IMR-90 (cell line): ENCODE data around the gene SUGT1. TPM values are rescaled to one million over a fixed set of nuclear protein-coding genes. Genes with fewer than 3 reads are reported as not detected.

Source experiments
- ATAC-seq: fragments of 200-7000 bp; cut with Tn5 transposase; 2 replicates; pipeline ENCODE4 v1.9.1; 2020; ENCODE audit warnings: low read depth, mild to moderate bottlenecking, moderate library complexity
- BruUV-seq: library from RNA; stranded (reverse); fragments of 400-500 nt; replicated peaks from 2 replicates; lab custom pipeline; 2021; lab: Mats Ljungman, UMichigan
- CTCF ChIA-PET: fragments of 300-600 bp; formaldehyde crosslinking; extraction: SDS; loops from one replicate; lab custom pipeline; 2021; ENCODE audit warnings: antibody characterized with exemption; lab: Yijun Ruan, JAX
- POLR2A ChIA-PET: fragments of 300-600 bp; sonication (Branson Sonifier 250); formaldehyde crosslinking; loops from one replicate; lab custom pipeline; 2022; ENCODE audit warnings: antibody characterized with exemption; ENCODE audit not compliant: unreplicated experiment; lab: Charles Lee
- DNase-seq: peaks from one replicate; pipeline ENCODE4 v3.0.0; 2013
- H2AFZ ChIP-seq: replicated peaks from 2 replicates; pipeline ENCODE3; 2013; ENCODE audit warnings: low read length, mild to moderate bottlenecking; ENCODE audit not compliant: poor library complexity
- H2AK5ac ChIP-seq: 2 replicates; pipeline ENCODE4 v1.6.1; 2013; ENCODE audit warnings: low read depth, low read length, inconsistent platforms
- H2AK9ac ChIP-seq: replicated peaks from 2 replicates; pipeline ENCODE3; 2013; ENCODE audit warnings: mild to moderate bottlenecking, low read depth, low read length, moderate library complexity; ENCODE audit not compliant: poor library complexity
- H2BK120ac ChIP-seq: 2 replicates; pipeline ENCODE4 v1.6.1; 2013; ENCODE audit warnings: low read depth, low read length, inconsistent platforms
- H2BK15ac ChIP-seq: 3 replicates; pipeline ENCODE4 v1.6.1; 2013; ENCODE audit warnings: low read depth, low read length, inconsistent platforms
- H2BK20ac ChIP-seq: 2 replicates; pipeline ENCODE4 v1.6.1; 2013; ENCODE audit warnings: low read depth, mild to moderate bottlenecking, inconsistent platforms, low read length, moderate library complexity
- H2BK5ac ChIP-seq: 2 replicates; pipeline ENCODE4 v1.6.1; 2013; ENCODE audit warnings: mild to moderate bottlenecking, low read depth, low read length, inconsistent platforms; ENCODE audit not compliant: poor library complexity, severe bottlenecking
- H3K14ac ChIP-seq: replicated peaks from 2 replicates; pipeline ENCODE4 v1.6.1; 2013; ENCODE audit warnings: low read depth, low read length, inconsistent platforms
- H3K18ac ChIP-seq: 2 replicates; pipeline ENCODE4 v1.6.1; 2013; ENCODE audit warnings: low read depth, low read length, control low read depth
- H3K23ac ChIP-seq: 2 replicates; pipeline ENCODE4 v1.6.1; 2013; ENCODE audit warnings: low read depth, low read length, inconsistent platforms
- H3K27ac ChIP-seq: 2 replicates; pipeline ENCODE4 v1.5.1; 2013; ENCODE audit warnings: mild to moderate bottlenecking, control low read depth, low read length; ENCODE audit not compliant: insufficient read depth
- H3K27me3 ChIP-seq: 2 replicates; pipeline ENCODE4 v1.6.1; 2013; ENCODE audit warnings: low read length; ENCODE audit not compliant: control insufficient read depth, insufficient read depth
- H3K36me3 ChIP-seq: 2 replicates; pipeline ENCODE4 v1.6.1; 2013; ENCODE audit warnings: low read length, mixed read lengths; ENCODE audit not compliant: control insufficient read depth, insufficient read depth
- H3K4ac ChIP-seq: 2 replicates; pipeline ENCODE4 v1.6.1; 2013; ENCODE audit warnings: low read depth, low read length, inconsistent platforms
- H3K4me1 ChIP-seq: 2 replicates; pipeline ENCODE4 v1.6.1; 2013; ENCODE audit warnings: low read length, mixed read lengths; ENCODE audit not compliant: control insufficient read depth, insufficient read depth
- H3K4me2 ChIP-seq: 2 replicates; pipeline ENCODE4 v1.6.1; 2013; ENCODE audit warnings: low read depth, mild to moderate bottlenecking, control low read depth, low read length, moderate library complexity
- H3K4me3 ChIP-seq: 2 replicates; pipeline ENCODE4 v1.5.1; 2013; ENCODE audit warnings: low read depth, mild to moderate bottlenecking, control low read depth, low read length, moderate library complexity; ENCODE audit not compliant: insufficient read depth
- H3K56ac ChIP-seq: 2 replicates; pipeline ENCODE4 v1.6.1; 2013; ENCODE audit warnings: low read length, inconsistent platforms; ENCODE audit not compliant: insufficient read depth; ENCODE audit errors: extremely low read depth
- H3K79me1 ChIP-seq, 2 experiments: 2 replicates each; pipeline ENCODE4 v1.6.1; 2013; ENCODE audit warnings: low read length in 2 of 2, inconsistent platforms in 1 of 2, low read depth in 1 of 2
- H3K9ac ChIP-seq: 2 replicates; pipeline ENCODE4 v1.6.1; 2013; ENCODE audit warnings: low read depth, low read length, control low read depth
- H3K9me1 ChIP-seq: 2 replicates; pipeline ENCODE4 v1.6.1; 2013; ENCODE audit warnings: low read length, inconsistent platforms; ENCODE audit not compliant: insufficient read depth
- H3K9me3 ChIP-seq: 2 replicates; pipeline ENCODE4 v1.6.1; 2013; ENCODE audit warnings: low read length; ENCODE audit not compliant: control insufficient read depth, insufficient read depth
- H4K20me1 ChIP-seq: 2 replicates; pipeline ENCODE4 v1.6.1; 2013; ENCODE audit warnings: low read length, inconsistent platforms; ENCODE audit not compliant: insufficient read depth
- H4K5ac ChIP-seq: 2 replicates; pipeline ENCODE4 v1.6.1; 2013; ENCODE audit warnings: mild to moderate bottlenecking, low read depth, low read length, control low read depth
- H4K8ac ChIP-seq, 2 experiments: 2 replicates each; pipeline ENCODE4 v1.6.1; 2013; ENCODE audit warnings: low read depth in 2 of 2, low read length in 2 of 2, control low read depth in 1 of 2, inconsistent platforms in 1 of 2
- H4K91ac ChIP-seq: 2 replicates; pipeline ENCODE4 v1.6.1; 2013; ENCODE audit warnings: low read depth, low read length, inconsistent platforms; ENCODE audit not compliant: insufficient read depth
- CEBPB ChIP-seq: IDR thresholded peaks from 2 replicates; pipeline ENCODE4 v1.6.1; 2012; ENCODE audit warnings: low read depth, low read length, improper control_type of control experiment
- CHD1 ChIP-seq: IDR thresholded peaks from 2 replicates; pipeline ENCODE4 v1.6.1; 2012; ENCODE audit warnings: low read depth, low read length, improper control_type of control experiment
- MAFK ChIP-seq: IDR thresholded peaks from 2 replicates; pipeline ENCODE4 v1.6.1; 2012; ENCODE audit warnings: low read depth, low read length, improper control_type of control experiment
- MXI1 ChIP-seq: IDR thresholded peaks from 2 replicates; pipeline ENCODE4 v1.6.1; 2012; ENCODE audit warnings: low read depth, mild to moderate bottlenecking, low read length, moderate library complexity, borderline replicate concordance
- POLR2A ChIP-seq: IDR thresholded peaks from 2 replicates; pipeline ENCODE4 v1.6.1; 2012; ENCODE audit warnings: mild to moderate bottlenecking, low read depth, low read length
- RAD21 ChIP-seq: IDR thresholded peaks from 2 replicates; pipeline ENCODE4 v1.6.1; 2012; ENCODE audit warnings: low read length, improper control_type of control experiment
- RFX5 ChIP-seq: IDR thresholded peaks from 2 replicates; pipeline ENCODE4 v1.8.0; 2012; ENCODE audit warnings: low read depth, mild to moderate bottlenecking, low read length, moderate library complexity
- dilution Hi-C: fragments of 300-500 bp; cut with HindIII; formaldehyde crosslinking; loops from one replicate; pipeline ENCODE4 v1.14.3; 2018; ENCODE audit warnings: low sequenced_read_pairs; ENCODE audit not compliant: unreplicated experiment
- in situ Hi-C: fragments of 300-500 bp; cut with MboI; formaldehyde crosslinking; loops from 3 replicates; pipeline ENCODE4 v1.14.3; 2019; ENCODE audit warnings: low sequenced_read_pairs, inconsistent platforms, mixed read lengths
- intact Hi-C: fragments of 100-400 bp; cut with micrococcal nuclease; formaldehyde crosslinking; loops from 2 replicates; pipeline ENCODE4 v1.10.0; 2022
- polyA plus RNA-seq, 3 experiments: library from polyadenylated mRNA; depleted of rRNA; stranded (reverse); fragments of >200 nt; gene quantifications; 2 replicates each; pipeline ENCODE4 v1.2.3, GENCODE V29; 2012; ENCODE audit warnings: low replicate concordance in 1 of 3
- total RNA-seq: library from RNA; depleted of rRNA; stranded (reverse); fragments of >200 nt; gene quantifications from 2 replicates; pipeline ENCODE4 v1.2.3, GENCODE V29; 2012

SUGT1 gene
- total and polyA plus RNA-seq, 2 of the 4 experiments (the other 2 are of a cell fraction) = 21.5 to 24.6 TPM

GRCh38 chr13:52737451-52737850 is 84.8 kb downstream of the SUGT1 start:
- ChIA-PET CTCF (no interaction called here), POLR2A (no interaction called here)
- Histone ChIP-seq H2BK15ac (no peak overlapping the region), H3K27me3 (peaks cover 28% of the 10 kb centered on the region), H3K9ac (no peak overlapping the region), H4K91ac (no peak overlapping the region), H4K20me1 (no peaks in the 10 kb centered on the region), H3K56ac (no peak overlapping the region), H4K8ac (no peak overlapping the region), H3K9me1 (no peaks in the 10 kb centered on the region), H2AFZ (no peak overlapping the region), H3K4me1 (no peaks in the 10 kb centered on the region; the same call in 1 of the 2 replicates), H3K14ac (no peak overlapping the region), H3K23ac (no peak overlapping the region), H2AK9ac (no peak overlapping the region), H3K79me1 (no peaks in the 10 kb centered on the region), H2BK20ac (no peak overlapping the region), H3K36me3 (no peaks in the 10 kb centered on the region), H2BK5ac (no peak overlapping the region), H3K27ac (no peak overlapping the region), H3K4me3 (no peak overlapping the region), H3K18ac (no peak overlapping the region), H4K5ac (no peak overlapping the region), H3K9me3 (no peaks in the 10 kb centered on the region), H3K4ac (no peak overlapping the region), H2AK5ac (no peak overlapping the region), H2BK120ac (no peak overlapping the region), H3K4me2 (no peak overlapping the region)
- TF ChIP-seq RAD21 = no peak
- TF ChIP-seq MXI1 = no peak
- no peak for TF ChIP-seq RFX5
- TF ChIP-seq CHD1 = no peak
- no peak for TF ChIP-seq POLR2A
- TF ChIP-seq MAFK = no peak
- no peak for TF ChIP-seq CEBPB
- dilution Hi-C loops = no loop called here
- no TSS peak for BruUV-seq
- in situ Hi-C loops = no loop called here
- DNase-seq = no peak
- ATAC-seq = no peak
- intact Hi-C loops = no loop called here
